Measurements from ENCODE around the gene PRKAG2.

DNA sequence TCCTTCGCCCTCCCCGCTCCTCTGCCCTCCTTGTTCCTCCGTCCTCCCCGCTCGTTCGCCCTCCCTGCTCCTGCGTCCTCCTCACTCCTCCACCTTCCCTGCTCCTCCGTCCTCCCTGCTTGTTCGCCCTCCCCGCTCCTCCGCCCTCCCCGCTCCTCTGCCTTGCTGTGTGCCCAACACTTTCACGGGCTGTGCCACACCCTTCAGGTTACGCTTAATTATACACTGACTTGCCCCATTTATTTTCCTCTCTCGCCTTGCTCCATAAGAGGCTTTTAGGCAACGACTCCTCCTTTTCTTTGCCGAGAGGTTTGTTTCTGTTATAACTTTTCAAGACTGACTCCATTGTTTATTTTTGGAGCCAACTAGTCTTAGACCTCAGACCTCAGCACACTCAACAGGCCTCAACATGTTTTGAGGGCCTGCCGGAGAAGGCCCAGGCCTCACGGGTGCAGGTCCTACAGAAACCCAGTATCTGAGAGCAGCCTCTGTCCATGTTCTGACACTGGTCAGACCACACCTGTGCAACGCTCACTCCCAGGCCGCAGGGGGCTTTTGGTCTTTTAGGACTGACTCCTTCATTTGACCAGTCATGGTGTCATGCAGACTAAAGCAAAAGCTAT is 18.2 kb upstream of the PRKAG2 start:
- TF ChIP-seq POLR2A (IDR thresholded peaks at IDR 0.05), result no peak
- TF ChIP-seq, protein P1, sequence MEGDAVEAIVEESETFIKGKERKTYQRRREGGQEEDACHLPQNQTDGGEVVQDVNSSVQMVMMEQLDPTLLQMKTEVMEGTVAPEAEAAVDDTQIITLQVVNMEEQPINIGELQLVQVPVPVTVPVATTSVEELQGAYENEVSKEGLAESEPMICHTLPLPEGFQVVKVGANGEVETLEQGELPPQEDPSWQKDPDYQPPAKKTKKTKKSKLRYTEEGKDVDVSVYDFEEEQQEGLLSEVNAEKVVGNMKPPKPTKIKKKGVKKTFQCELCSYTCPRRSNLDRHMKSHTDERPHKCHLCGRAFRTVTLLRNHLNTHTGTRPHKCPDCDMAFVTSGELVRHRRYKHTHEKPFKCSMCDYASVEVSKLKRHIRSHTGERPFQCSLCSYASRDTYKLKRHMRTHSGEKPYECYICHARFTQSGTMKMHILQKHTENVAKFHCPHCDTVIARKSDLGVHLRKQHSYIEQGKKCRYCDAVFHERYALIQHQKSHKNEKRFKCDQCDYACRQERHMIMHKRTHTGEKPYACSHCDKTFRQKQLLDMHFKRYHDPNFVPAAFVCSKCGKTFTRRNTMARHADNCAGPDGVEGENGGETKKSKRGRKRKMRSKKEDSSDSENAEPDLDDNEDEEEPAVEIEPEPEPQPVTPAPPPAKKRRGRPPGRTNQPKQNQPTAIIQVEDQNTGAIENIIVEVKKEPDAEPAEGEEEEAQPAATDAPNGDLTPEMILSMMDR (IDR thresholded peaks at IDR 0.05), result no peak
